ENCODE measurements around the gene SERP2. TPM values are rescaled to one million over a fixed set of nuclear protein-coding genes. Genes with fewer than 3 reads are reported as not detected.
A peak's percentile ranks its signal among the peaks of the same experiment; 100 is the strongest.

The SERP2 gene
- total RNA-seq, 1 experiment from 2014 or later: not detected

GRCh38 chr13:44380404-44381165 lies 7.0 kb downstream of the SERP2 start:
- no peaks in the 10 kb centered on the region for H4K20me1 ChIP-seq (ENCODE audit: insufficient read depth)
- DNase-seq (ENCODE audit: low read depth, low spot score) (no peak), ATAC-seq (no peak)
- no TSS peak for BruUV-seq (replicated peaks)
- H3K36me3 ChIP-seq (ENCODE audit: control insufficient read depth in 1 of 2, insufficient read depth in 2 of 2, low read length in 2 of 2): no peaks in the 10 kb centered on the region
- no peaks in the 10 kb centered on the region for H3K27me3 ChIP-seq (ENCODE audit: insufficient read depth, low read length)
- H3K27ac ChIP-seq (ENCODE audit: low read depth, low read length): no peak overlapping the region
- CTCF ChIA-PET: no interaction called here
- RAD21 ChIA-PET (ENCODE audit: low non-redundant PET in 1 of 2, low total read pairs in 2 of 2, uncharacterized antibody in 2 of 2, unreplicated experiment in 2 of 2): no interaction called here
- H3K9me2 ChIP-seq (ENCODE audit: insufficient read depth): no peaks in the 10 kb centered on the region
- peak overlapping the region; percentile 7; the same call in 1 of the 2 replicates for H3K4me2 ChIP-seq (ENCODE audit: low read length)
- H3K9ac ChIP-seq (ENCODE audit: low read length): no peak overlapping the region
- H3K79me2 ChIP-seq (ENCODE audit: insufficient read depth, low read length): no peaks in the 10 kb centered on the region
- intact Hi-C loops (cut with micrococcal nuclease): no loop called here
- TF ChIP-seq REST (IDR thresholded peaks at IDR 0.05; ENCODE audit: low read depth) (no peak), EZH2phosphoT487 (IDR thresholded peaks at IDR 0.05; ENCODE audit: borderline replicate concordance) (no peak), YY1 (IDR thresholded peaks at IDR 0.05; ENCODE audit: extremely low read depth, insufficient replicate concordance, low read depth, low read length) (no peak), CBX3 (IDR thresholded peaks at IDR 0.05; ENCODE audit: low read depth) (no peak), CTCF (IDR thresholded peaks at IDR 0.05 in 2 of 3, conservative IDR thresholded peaks at IDR 0.05 in 1 of 3; ENCODE audit: borderline replicate concordance in 1 of 3, insufficient read depth in 1 of 3, low read depth in 2 of 3, low read length in 2 of 3) (no peak), ELF1 (IDR thresholded peaks at IDR 0.05; ENCODE audit: borderline replicate concordance, low read depth) (no peak), RAD21 (IDR thresholded peaks at IDR 0.05; ENCODE audit: low read depth) (no peak), POLR2AphosphoS5 (IDR thresholded peaks at IDR 0.05; ENCODE audit: low read depth, low read length) (no peak), EGR1 (IDR thresholded peaks at IDR 0.05; ENCODE audit: low read depth) (no peak), SRF (IDR thresholded peaks at IDR 0.05; ENCODE audit: low read depth) (no peak), SP1 (IDR thresholded peaks at IDR 0.05; ENCODE audit: low read depth) (no peak), ZFX (IDR thresholded peaks at IDR 0.05) (no peak), TCF7L2 (IDR thresholded peaks at IDR 0.05; ENCODE audit: borderline replicate concordance, extremely low read depth, insufficient read depth, insufficient read length) (no peak), JUND (IDR thresholded peaks at IDR 0.05) (no peak), POLR2A (IDR thresholded peaks at IDR 0.05; ENCODE audit: borderline replicate concordance, extremely low read depth, insufficient read depth, insufficient read length) (no peak), ZNF274 (IDR thresholded peaks at IDR 0.05; ENCODE audit: low read depth, low read length) (no peak), ATF3 (IDR thresholded peaks at IDR 0.05) (no peak)
- H3K9me3 ChIP-seq (ENCODE audit: control insufficient read depth in 1 of 2, insufficient read depth in 1 of 2, low read depth in 1 of 2, low read length in 2 of 2): no peaks in the 10 kb centered on the region
- H2AFZ ChIP-seq (ENCODE audit: low read depth, low read length, poor library complexity, severe bottlenecking): no peak overlapping the region
- POLR2A ChIA-PET: no interaction called here
- peaks cover 0 to 11% of the 10 kb centered on the region in 2 experiments; a peak in 1 of 4 replicates for H3K4me1 ChIP-seq (ENCODE audit: control insufficient read depth in 1 of 2, insufficient read depth in 2 of 2, low read length in 2 of 2)
- no peak overlapping the region for H3K4me3 ChIP-seq (replicated peaks in 1 of 2; ENCODE audit: low read depth in 1 of 2, low read length in 2 of 2)

All from HCT116 (cell line).